DND-41 (cell line): ENCODE data around the gene LMO1.

Experiments used
- ATAC-seq: fragments of 200-7000 bp; cut with Tn5 transposase; 3 replicates; pipeline ENCODE4 v1.9.1; 2021; ENCODE audit warnings: low read depth; ENCODE audit not compliant: insufficient read depth
- DNase-seq: peaks from one replicate; pipeline ENCODE4 v3.0.0-alpha.2; 2020
- H2AFZ ChIP-seq: 2 replicates; pipeline ENCODE4 v1.6.0; 2012; ENCODE audit warnings: low read depth, low read length
- H3K27ac ChIP-seq: 2 replicates; pipeline ENCODE4 v1.5.1; 2012; ENCODE audit warnings: low read length, inconsistent platforms
- H3K27me3 ChIP-seq: fragments of 200-600 bp; sonication (generic); 2 replicates; pipeline ENCODE4 v1.6.0; 2012; ENCODE audit warnings: low read length, mild to moderate bottlenecking, inconsistent platforms; ENCODE audit not compliant: insufficient read depth, poor library complexity
- H3K36me3 ChIP-seq: 2 replicates; pipeline ENCODE4 v1.5.1; 2012; ENCODE audit warnings: low read length, inconsistent platforms; ENCODE audit not compliant: insufficient read depth
- H3K4me1 ChIP-seq: 2 replicates; pipeline ENCODE4 v1.5.1; 2012; ENCODE audit warnings: mild to moderate bottlenecking, low read length; ENCODE audit not compliant: insufficient read depth
- H3K4me2 ChIP-seq: 2 replicates; pipeline ENCODE4 v1.6.0; 2012; ENCODE audit warnings: mild to moderate bottlenecking, moderate library complexity, low read length, inconsistent platforms; ENCODE audit not compliant: insufficient read depth
- H3K4me3 ChIP-seq, 2 experiments: fragments of 200-600 bp in 1 of 2; shearing (Covaris generic) in 1 of 2; 2 replicates each; pipeline ENCODE4 v1.5.1; 2012 to 2016; ENCODE audit warnings: inconsistent platforms in 2 of 2, low read length in 2 of 2, mild to moderate bottlenecking in 2 of 2, low read depth in 1 of 2, moderate library complexity in 1 of 2
- H3K79me2 ChIP-seq: 2 replicates; pipeline ENCODE4 v1.6.0; 2012; ENCODE audit warnings: low read length, inconsistent platforms; ENCODE audit not compliant: insufficient read depth
- H3K9ac ChIP-seq: 2 replicates; pipeline ENCODE4 v1.6.0; 2012; ENCODE audit warnings: low read depth, mild to moderate bottlenecking, inconsistent platforms, low read length, moderate library complexity
- H3K9me3 ChIP-seq: 2 replicates; pipeline ENCODE4 v1.5.1; 2012; ENCODE audit warnings: low read length, moderate library complexity, mild to moderate bottlenecking, inconsistent platforms; ENCODE audit not compliant: insufficient read depth, severe bottlenecking
- H4K20me1 ChIP-seq: 2 replicates; pipeline ENCODE4 v1.6.0; 2012; ENCODE audit warnings: low read length; ENCODE audit not compliant: insufficient read depth
- EZH2 ChIP-seq: IDR thresholded peaks from 3 replicates; pipeline ENCODE4 v1.6.1; 2012; ENCODE audit warnings: borderline replicate concordance, low read depth, mild to moderate bottlenecking, moderate library complexity, low read length, inconsistent platforms; ENCODE audit not compliant: severe bottlenecking
- TF ChIP-seq, protein P1 (sequence below): IDR thresholded peaks from 2 replicates; pipeline ENCODE4 v1.5.1; 2012; ENCODE audit warnings: borderline replicate concordance, low read length, moderate library complexity, mild to moderate bottlenecking; ENCODE audit not compliant: poor library complexity, severe bottlenecking; ENCODE audit errors: extremely low read depth

LMO1 gene

DNA sequence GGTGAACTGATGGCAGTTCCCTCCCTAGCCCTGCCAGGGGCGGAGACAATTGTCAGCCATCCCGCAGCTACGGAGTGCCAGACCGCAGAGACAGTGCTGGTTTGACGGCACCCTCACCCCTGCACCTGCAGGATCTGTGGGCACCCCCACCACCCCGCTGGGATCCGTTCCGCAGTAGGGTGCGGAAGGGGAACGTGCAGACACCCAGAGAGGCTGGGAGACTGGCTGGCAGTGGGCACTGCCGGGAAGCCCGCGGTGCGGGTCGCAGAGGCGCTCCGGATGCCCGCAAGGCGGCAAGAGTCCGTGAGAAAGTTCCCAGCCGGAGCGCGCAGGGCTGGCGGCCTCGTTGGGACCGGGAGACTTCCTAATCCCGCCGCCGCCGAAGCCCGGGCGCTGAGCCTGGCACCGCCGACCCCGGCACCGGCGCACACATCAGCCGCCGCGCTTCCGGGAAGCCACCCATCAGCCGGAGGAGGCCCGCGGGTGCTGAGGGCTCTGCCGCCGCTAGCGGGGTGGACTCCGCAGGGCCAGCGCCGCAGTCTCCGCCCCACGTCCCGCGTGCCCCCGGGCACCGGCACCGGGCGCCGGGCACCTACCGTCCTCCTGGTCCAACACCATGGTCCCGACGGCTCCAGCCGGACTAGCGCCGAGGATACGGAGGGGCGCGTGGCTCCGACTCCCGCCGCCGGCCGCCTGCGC is 4.3 kb upstream of the LMO1 start:
- Histone ChIP-seq H3K79me2 (no peaks in the 10 kb centered on the region), H3K4me2 (no peak overlapping the region), H3K9ac (no peak overlapping the region), H3K27ac (no peak overlapping the region), H3K4me1 (no peaks in the 10 kb centered on the region), H3K9me3 (no peaks in the 10 kb centered on the region), H3K4me3 (no peak overlapping the region), H4K20me1 (no peaks in the 10 kb centered on the region), H2AFZ (no peak overlapping the region), H3K27me3 (peaks cover 9% of the 10 kb centered on the region), H3K36me3 (no peaks in the 10 kb centered on the region)
- TF ChIP-seq EZH2, result no peak
- TF ChIP-seq, protein P1, sequence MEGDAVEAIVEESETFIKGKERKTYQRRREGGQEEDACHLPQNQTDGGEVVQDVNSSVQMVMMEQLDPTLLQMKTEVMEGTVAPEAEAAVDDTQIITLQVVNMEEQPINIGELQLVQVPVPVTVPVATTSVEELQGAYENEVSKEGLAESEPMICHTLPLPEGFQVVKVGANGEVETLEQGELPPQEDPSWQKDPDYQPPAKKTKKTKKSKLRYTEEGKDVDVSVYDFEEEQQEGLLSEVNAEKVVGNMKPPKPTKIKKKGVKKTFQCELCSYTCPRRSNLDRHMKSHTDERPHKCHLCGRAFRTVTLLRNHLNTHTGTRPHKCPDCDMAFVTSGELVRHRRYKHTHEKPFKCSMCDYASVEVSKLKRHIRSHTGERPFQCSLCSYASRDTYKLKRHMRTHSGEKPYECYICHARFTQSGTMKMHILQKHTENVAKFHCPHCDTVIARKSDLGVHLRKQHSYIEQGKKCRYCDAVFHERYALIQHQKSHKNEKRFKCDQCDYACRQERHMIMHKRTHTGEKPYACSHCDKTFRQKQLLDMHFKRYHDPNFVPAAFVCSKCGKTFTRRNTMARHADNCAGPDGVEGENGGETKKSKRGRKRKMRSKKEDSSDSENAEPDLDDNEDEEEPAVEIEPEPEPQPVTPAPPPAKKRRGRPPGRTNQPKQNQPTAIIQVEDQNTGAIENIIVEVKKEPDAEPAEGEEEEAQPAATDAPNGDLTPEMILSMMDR, result no peak
- ATAC-seq (no peak), DNase-seq (no peak)

DNA sequence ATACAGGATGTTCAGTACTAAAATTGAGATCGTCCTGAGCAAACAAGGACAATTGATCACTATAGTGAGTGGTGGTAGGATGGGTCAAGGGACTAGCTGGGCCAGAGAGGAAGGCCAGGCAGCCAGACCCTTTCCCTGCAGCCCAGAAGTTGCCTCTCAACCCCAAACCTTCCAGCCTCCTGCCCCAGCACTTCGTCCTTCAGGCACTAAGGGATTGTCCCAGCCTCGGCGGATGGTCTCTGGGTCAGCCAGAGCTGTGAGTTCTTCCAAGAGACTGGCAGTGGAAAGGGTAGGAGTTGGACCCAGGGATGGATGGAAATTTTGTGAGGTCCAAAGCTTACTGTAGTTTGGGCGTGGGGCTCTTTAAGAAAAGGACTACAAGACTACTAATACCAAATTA is 3.6 kb upstream of the LMO1 start:
- Histone ChIP-seq H3K4me1 (no peaks in the 10 kb centered on the region), H3K27ac (no peak overlapping the region), H3K79me2 (no peaks in the 10 kb centered on the region), H3K36me3 (no peaks in the 10 kb centered on the region), H3K9ac (no peak overlapping the region), H3K4me3 (no peak overlapping the region), H3K27me3 (peaks cover 7% of the 10 kb centered on the region), H2AFZ (no peak overlapping the region), H3K4me2 (no peak overlapping the region), H4K20me1 (no peaks in the 10 kb centered on the region), H3K9me3 (no peaks in the 10 kb centered on the region)
- DNase-seq (no peak), ATAC-seq (no peak)
- TF ChIP-seq, protein P1, result no peak
- no peak for TF ChIP-seq EZH2

DNA sequence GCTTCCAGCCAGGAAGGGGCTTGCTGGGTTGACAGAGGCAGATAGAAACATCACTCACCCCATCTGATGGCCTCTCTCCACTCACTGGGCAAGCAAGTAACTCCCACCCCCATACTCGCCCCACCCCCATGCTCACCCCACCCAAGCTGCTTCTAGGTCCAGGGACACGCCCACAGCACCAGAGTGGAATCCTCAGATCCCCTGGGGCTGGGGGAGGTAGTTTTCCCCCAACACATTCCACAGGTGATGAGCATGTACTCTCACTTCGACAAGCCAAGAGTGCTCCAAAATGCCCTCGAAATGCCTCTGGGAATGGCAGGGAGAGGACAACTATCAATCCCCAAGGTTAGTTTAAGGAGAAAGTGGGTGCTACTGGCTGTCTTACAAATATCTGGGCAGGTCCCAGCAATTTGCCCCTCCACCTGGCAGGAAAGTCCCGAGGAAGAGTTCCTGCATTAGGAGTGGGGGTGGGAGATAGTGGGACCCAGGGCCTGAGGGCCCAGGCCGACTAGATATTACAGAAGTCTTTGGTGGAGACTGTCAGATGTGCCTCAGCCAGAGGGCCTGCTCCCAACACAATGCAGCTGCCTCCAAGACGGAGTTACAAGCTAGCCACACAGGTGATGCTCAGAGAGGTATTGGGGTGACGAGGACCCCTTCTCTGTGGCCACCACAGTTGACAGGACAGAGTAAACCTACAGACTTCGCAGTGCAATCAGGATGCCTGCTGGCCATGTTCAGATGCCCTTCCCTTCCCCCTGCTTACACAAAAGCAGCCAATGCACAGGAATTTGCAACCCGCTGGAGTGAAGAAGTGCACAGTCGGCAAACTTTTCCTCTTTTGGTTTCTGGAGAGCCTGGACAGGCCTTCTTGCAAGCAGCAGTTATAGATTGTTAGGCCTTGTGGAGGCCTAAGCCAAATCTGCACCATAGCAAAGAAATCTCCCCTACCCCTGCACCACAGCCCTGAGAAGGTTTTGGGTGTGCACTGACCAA is 2.9 kb upstream of the LMO1 start:
- H3K27ac ChIP-seq, result no peak overlapping the region
- no peaks in the 10 kb centered on the region for H3K36me3 ChIP-seq
- no peak overlapping the region for H3K4me2 ChIP-seq
- H3K4me1 ChIP-seq, result no peaks in the 10 kb centered on the region
- no peak for ATAC-seq
- H3K9ac ChIP-seq, result no peak overlapping the region
- H4K20me1 ChIP-seq, result no peaks in the 10 kb centered on the region
- H3K9me3 ChIP-seq, result no peaks in the 10 kb centered on the region
- H3K79me2 ChIP-seq, result no peaks in the 10 kb centered on the region
- no peak overlapping the region for H3K4me3 ChIP-seq
- no peak overlapping the region for H2AFZ ChIP-seq
- H3K27me3 ChIP-seq, result peaks cover 10% of the 10 kb centered on the region
- TF ChIP-seq EZH2, result no peak
- TF ChIP-seq, protein P1, result no peak
- no peak for DNase-seq
